Measurements from ENCODE around the gene IQSEC2. TPM values are rescaled to one million over a fixed set of nuclear protein-coding genes. Genes with fewer than 3 reads are reported as not detected.

Gene IQSEC2
- total and polyA plus RNA-seq, 9 of the 15 experiments (the other 6 are each of a cell fraction or from before 2014, with no cell fraction given), result 2.7 to 41.8 (median 20.1) TPM

DNA sequence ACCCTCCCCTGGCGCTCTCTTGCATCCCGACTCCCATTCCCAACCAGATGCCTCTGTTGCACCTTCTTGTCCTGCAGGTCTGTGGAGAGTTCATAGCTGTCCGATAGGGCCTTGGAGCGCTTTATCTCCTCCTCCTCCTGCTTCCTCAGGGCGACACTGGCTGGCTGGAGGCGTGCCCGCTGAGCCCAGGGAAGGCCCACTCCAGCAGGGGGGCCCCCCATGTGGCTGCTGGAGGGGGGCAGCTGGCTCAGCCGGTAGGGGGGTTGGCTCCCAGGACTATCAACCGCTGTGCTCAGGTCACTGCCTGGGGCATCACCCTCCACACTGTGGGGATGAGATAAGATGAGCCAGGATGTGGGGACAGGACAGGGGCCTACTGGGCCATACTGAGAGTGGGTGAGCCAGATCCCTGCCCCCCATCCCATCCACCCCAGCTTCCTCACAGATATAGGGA lies 25.6 kb downstream of the IQSEC2 start (continued):
- TF ChIP-seq, protein P1, sequence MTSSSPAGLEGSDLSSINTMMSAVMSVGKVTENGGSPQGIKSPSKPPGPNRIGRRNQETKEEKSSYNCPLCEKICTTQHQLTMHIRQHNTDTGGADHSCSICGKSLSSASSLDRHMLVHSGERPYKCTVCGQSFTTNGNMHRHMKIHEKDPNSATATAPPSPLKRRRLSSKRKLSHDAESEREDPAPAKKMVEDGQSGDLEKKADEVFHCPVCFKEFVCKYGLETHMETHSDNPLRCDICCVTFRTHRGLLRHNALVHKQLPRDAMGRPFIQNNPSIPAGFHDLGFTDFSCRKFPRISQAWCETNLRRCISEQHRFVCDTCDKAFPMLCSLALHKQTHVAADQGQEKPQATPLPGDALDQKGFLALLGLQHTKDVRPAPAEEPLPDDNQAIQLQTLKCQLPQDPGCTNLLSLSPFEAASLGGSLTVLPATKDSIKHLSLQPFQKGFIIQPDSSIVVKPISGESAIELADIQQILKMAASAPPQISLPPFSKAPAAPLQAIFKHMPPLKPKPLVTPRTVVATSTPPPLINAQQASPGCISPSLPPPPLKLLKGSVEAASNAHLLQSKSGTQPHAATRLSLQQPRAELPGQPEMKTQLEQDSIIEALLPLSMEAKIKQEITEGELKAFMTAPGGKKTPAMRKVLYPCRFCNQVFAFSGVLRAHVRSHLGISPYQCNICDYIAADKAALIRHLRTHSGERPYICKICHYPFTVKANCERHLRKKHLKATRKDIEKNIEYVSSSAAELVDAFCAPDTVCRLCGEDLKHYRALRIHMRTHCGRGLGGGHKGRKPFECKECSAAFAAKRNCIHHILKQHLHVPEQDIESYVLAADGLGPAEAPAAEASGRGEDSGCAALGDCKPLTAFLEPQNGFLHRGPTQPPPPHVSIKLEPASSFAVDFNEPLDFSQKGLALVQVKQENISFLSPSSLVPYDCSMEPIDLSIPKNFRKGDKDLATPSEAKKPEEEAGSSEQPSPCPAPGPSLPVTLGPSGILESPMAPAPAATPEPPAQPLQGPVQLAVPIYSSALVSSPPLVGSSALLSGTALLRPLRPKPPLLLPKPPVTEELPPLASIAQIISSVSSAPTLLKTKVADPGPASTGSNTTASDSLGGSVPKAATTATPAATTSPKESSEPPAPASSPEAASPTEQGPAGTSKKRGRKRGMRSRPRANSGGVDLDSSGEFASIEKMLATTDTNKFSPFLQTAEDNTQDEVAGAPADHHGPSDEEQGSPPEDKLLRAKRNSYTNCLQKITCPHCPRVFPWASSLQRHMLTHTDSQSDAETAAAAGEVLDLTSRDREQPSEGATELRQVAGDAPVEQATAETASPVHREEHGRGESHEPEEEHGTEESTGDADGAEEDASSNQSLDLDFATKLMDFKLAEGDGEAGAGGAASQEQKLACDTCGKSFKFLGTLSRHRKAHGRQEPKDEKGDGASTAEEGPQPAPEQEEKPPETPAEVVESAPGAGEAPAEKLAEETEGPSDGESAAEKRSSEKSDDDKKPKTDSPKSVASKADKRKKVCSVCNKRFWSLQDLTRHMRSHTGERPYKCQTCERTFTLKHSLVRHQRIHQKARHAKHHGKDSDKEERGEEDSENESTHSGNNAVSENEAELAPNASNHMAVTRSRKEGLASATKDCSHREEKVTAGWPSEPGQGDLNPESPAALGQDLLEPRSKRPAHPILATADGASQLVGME (CRISPR knock-in tag; IDR thresholded peaks at IDR 0.05), result 0 out of 2 replicates have a peak, but pooled peaks have one; percentile 25
- TF ChIP-seq RAD51 (IDR thresholded peaks at IDR 0.05; ENCODE audit: borderline replicate concordance, low read depth) (peak; percentile 32; the same call in 1 of the 2 replicates), NFRKB (IDR thresholded peaks at IDR 0.05; ENCODE audit: low read depth) (no peak), ATF7 (IDR thresholded peaks at IDR 0.05) (peak; percentile 65; the same call in 1 of the 2 replicates), SUPT5H (IDR thresholded peaks at IDR 0.05) (0 out of 2 replicates have a peak, but pooled peaks have one; percentile 49), TBP (optimal IDR thresholded peaks at IDR 0.05; ENCODE audit: low read depth, low read length) (peak; percentile 54), RCOR1 (IDR thresholded peaks at IDR 0.05; ENCODE audit: borderline replicate concordance in 1 of 2, low read depth in 2 of 2, low read length in 2 of 2) (peak; percentile 71 to 87; a peak in 3 of 4 replicates), GATAD2B (IDR thresholded peaks at IDR 0.05; ENCODE audit: borderline replicate concordance) (peak; percentile 82; the same call in 1 of the 2 replicates), CBFA2T3 (IDR thresholded peaks at IDR 0.05) (peak; percentile 98)
- TF ChIP-seq, protein P2, sequence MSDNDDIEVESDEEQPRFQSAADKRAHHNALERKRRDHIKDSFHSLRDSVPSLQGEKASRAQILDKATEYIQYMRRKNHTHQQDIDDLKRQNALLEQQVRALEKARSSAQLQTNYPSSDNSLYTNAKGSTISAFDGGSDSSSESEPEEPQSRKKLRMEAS (CRISPR knock-in tag; IDR thresholded peaks at IDR 0.05), result peak; percentile 90
- TF ChIP-seq, protein P3, sequence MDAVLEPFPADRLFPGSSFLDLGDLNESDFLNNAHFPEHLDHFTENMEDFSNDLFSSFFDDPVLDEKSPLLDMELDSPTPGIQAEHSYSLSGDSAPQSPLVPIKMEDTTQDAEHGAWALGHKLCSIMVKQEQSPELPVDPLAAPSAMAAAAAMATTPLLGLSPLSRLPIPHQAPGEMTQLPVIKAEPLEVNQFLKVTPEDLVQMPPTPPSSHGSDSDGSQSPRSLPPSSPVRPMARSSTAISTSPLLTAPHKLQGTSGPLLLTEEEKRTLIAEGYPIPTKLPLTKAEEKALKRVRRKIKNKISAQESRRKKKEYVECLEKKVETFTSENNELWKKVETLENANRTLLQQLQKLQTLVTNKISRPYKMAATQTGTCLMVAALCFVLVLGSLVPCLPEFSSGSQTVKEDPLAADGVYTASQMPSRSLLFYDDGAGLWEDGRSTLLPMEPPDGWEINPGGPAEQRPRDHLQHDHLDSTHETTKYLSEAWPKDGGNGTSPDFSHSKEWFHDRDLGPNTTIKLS (IDR thresholded peaks at IDR 0.05; ENCODE audit: borderline replicate concordance, low read depth), result no peak
- TF ChIP-seq, protein P4, sequence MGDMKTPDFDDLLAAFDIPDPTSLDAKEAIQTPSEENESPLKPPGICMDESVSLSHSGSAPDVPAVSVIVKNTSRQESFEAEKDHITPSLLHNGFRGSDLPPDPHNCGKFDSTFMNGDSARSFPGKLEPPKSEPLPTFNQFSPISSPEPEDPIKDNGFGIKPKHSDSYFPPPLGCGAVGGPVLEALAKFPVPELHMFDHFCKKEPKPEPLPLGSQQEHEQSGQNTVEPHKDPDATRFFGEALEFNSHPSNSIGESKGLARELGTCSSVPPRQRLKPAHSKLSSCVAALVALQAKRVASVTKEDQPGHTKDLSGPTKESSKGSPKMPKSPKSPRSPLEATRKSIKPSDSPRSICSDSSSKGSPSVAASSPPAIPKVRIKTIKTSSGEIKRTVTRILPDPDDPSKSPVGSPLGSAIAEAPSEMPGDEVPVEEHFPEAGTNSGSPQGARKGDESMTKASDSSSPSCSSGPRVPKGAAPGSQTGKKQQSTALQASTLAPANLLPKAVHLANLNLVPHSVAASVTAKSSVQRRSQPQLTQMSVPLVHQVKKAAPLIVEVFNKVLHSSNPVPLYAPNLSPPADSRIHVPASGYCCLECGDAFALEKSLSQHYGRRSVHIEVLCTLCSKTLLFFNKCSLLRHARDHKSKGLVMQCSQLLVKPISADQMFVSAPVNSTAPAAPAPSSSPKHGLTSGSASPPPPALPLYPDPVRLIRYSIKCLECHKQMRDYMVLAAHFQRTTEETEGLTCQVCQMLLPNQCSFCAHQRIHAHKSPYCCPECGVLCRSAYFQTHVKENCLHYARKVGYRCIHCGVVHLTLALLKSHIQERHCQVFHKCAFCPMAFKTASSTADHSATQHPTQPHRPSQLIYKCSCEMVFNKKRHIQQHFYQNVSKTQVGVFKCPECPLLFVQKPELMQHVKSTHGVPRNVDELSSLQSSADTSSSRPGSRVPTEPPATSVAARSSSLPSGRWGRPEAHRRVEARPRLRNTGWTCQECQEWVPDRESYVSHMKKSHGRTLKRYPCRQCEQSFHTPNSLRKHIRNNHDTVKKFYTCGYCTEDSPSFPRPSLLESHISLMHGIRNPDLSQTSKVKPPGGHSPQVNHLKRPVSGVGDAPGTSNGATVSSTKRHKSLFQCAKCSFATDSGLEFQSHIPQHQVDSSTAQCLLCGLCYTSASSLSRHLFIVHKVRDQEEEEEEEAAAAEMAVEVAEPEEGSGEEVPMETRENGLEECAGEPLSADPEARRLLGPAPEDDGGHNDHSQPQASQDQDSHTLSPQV (IDR thresholded peaks at IDR 0.05), result peak; percentile 53

Data from K562 (cell line).